A673 (cell line): ENCODE measurements around the gene SPATA46.

Experiments used
- CTCF ChIP-seq: fragments of 300-800, 200-600 bp; sonication (generic); conservative IDR thresholded peaks from 2 replicates; pipeline ENCODE4 v1.5.1; 2017; ENCODE audit warnings: low read depth, mild to moderate bottlenecking, antibody characterized with exemption, low read length, moderate library complexity, mixed read lengths
- EZH2 ChIP-seq: fragments of 200-600 bp; sonication (generic); IDR thresholded peaks from 2 replicates; pipeline ENCODE4 v1.6.1; 2017; ENCODE audit warnings: borderline replicate concordance, low read depth, mild to moderate bottlenecking, mixed read lengths, antibody characterized with exemption, low read length; ENCODE audit not compliant: poor library complexity, severe bottlenecking

- TF ChIP-seq EZH2, result no peak
- TF ChIP-seq CTCF, result no peak
Measured at GRCh38 chr1:162343470-162343869, 33.2 kb downstream of the SPATA46 start.
